ENCODE results near the gene B4GALT3.

B4GALT3 gene

GRCh38 chr1:161131523-161132409, 45.5 kb downstream of the B4GALT3 start:
- in situ Hi-C loops (cut with MboI; ENCODE audit: low sequenced_read_pairs) = no loop called here

- in situ Hi-C loops (cut with MboI; ENCODE audit: low sequenced_read_pairs) = no loop called here
These were observed 47.0 kb downstream of the B4GALT3 start for GRCh38 chr1:161130266-161130665.

GRCh38 chr1:161128591-161129420, 48.5 kb downstream of the B4GALT3 start:
- in situ Hi-C loops (cut with MboI; ENCODE audit: low sequenced_read_pairs) = no loop called here

GRCh38 chr1:161127649-161128048, 49.7 kb downstream of the B4GALT3 start:
- in situ Hi-C loops (cut with MboI; ENCODE audit: low sequenced_read_pairs) = no loop called here

- in situ Hi-C loops (cut with MboI; ENCODE audit: low sequenced_read_pairs) = no loop called here
These were observed 54.3 kb downstream of the B4GALT3 start for GRCh38 chr1:161122967-161123366.

GRCh38 chr1:161121834-161122233, 55.5 kb downstream of the B4GALT3 start:
- in situ Hi-C loops (cut with MboI; ENCODE audit: low sequenced_read_pairs) = no loop called here

Data from hTERT RPE-1 (cell line).